Upper lobe of right lung (tissue), 1 donor: Measurements from ENCODE around the gene SLC25A18. TPM values are rescaled to one million over a fixed set of nuclear protein-coding genes. Genes with fewer than 3 reads are reported as not detected.
A peak's percentile ranks its signal among the peaks of the same experiment; 100 is the strongest.

Experiments used
- ATAC-seq: fragments of 200-7000 bp; cut with Tn5 transposase; one replicate; pipeline ENCODE4 v1.9.1; 2020; ENCODE audit warnings: mild to moderate bottlenecking, moderate library complexity
- DNase-seq: peaks from one replicate; pipeline ENCODE4 v3.0.0-alpha.2; 2020
- H3K27ac ChIP-seq: fragments of 200-600 bp; one replicate; pipeline ENCODE4 v1.8.0; 2022
- H3K27me3 ChIP-seq: fragments of 200-600 bp; one replicate; pipeline ENCODE4 v1.8.0; 2022; ENCODE audit warnings: mild to moderate bottlenecking
- H3K36me3 ChIP-seq: fragments of 200-600 bp; one replicate; pipeline ENCODE4 v1.8.0; 2022
- H3K4me1 ChIP-seq: fragments of 200-600 bp; one replicate; pipeline ENCODE4 v1.8.0; 2022
- H3K4me3 ChIP-seq: fragments of 200-600 bp; one replicate; pipeline ENCODE4 v1.8.0; 2022; ENCODE audit warnings: mild to moderate bottlenecking
- H3K9me3 ChIP-seq: fragments of 200-600 bp; one replicate; pipeline ENCODE4 v1.8.0; 2022
- intact Hi-C: fragments of 100-400 bp; cut with DNase I; formaldehyde crosslinking; loops from one replicate; pipeline ENCODE4 v1.11.0; 2022
- total RNA-seq: library from RNA; stranded (reverse); fragmentation: NEBNext Ultra II Directional; extraction: Animal tissue kit (Norgen Biotek cat#: 25700); gene quantifications from one replicate; pipeline ENCODE4 v1.2.1, GENCODE V29; 2021
- TF ChIP-seq, protein P1 (sequence below): fragments of 200-600 bp; IDR thresholded peaks from one replicate; pipeline ENCODE4 v1.8.0; 2022; ENCODE audit warnings: antibody characterized with exemption
- donor health status: DM: no; HTN: yes; CAD: no; lungs with severe emphysema.

The SLC25A18 gene
- total RNA-seq, 1 donor from 2014 or later: 1.2 TPM

DNA sequence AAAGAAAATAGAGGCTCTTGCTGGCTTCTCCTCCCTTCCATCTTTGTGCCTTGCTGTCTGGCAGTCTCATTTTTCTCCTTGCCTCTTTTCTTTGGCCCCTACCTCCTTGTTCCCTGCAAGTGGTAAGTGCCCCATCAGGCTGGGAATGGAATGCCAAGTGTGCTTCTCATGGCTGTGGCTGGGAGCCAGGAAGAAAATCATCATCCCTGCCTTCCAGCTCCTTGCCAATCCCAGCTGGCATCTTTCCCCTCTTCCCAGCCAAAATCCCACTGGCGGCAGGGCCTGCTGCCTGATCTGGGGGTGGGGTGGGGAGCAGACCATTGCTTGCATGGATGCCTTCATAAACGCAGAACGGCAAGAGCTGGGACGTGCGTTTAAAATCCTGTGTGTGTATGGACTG, 27.0 kb upstream of the SLC25A18 start:
- peak; percentile 49 for ATAC-seq
- peaks cover 4% of the 10 kb centered on the region for H3K4me1 ChIP-seq
- TF ChIP-seq, protein P1, sequence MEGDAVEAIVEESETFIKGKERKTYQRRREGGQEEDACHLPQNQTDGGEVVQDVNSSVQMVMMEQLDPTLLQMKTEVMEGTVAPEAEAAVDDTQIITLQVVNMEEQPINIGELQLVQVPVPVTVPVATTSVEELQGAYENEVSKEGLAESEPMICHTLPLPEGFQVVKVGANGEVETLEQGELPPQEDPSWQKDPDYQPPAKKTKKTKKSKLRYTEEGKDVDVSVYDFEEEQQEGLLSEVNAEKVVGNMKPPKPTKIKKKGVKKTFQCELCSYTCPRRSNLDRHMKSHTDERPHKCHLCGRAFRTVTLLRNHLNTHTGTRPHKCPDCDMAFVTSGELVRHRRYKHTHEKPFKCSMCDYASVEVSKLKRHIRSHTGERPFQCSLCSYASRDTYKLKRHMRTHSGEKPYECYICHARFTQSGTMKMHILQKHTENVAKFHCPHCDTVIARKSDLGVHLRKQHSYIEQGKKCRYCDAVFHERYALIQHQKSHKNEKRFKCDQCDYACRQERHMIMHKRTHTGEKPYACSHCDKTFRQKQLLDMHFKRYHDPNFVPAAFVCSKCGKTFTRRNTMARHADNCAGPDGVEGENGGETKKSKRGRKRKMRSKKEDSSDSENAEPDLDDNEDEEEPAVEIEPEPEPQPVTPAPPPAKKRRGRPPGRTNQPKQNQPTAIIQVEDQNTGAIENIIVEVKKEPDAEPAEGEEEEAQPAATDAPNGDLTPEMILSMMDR: no peak
- H3K36me3 ChIP-seq: peaks cover 6% of the 10 kb centered on the region
- intact Hi-C loops: no loop called here
- H3K9me3 ChIP-seq: no peaks in the 10 kb centered on the region
- H3K4me3 ChIP-seq: no peak overlapping the region
- no peak for DNase-seq
- H3K27ac ChIP-seq: no peak overlapping the region
- H3K27me3 ChIP-seq: no peaks in the 10 kb centered on the region

DNA sequence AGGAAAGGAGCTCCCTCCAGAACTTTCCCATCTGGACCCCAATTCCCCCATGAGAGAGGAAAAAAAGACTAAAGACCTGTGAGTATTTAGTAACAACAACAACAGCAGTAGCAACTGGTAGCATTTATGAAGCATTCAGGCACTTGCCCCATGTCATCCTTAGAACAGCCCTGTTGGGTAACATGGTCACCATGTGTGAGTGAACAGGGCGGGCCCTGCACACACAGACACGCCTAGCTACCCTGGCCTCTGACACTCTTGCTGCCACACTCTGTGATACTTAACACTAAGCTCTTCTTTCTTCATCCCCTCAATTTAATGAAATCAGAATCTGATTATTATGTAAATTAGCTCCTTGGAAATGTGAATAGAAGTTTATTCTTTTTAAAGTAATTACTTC, 26.1 kb upstream of the SLC25A18 start:
- peaks cover 4% of the 10 kb centered on the region for H3K4me1 ChIP-seq
- ATAC-seq: peak; percentile 54
- intact Hi-C loops: no loop called here

DNA sequence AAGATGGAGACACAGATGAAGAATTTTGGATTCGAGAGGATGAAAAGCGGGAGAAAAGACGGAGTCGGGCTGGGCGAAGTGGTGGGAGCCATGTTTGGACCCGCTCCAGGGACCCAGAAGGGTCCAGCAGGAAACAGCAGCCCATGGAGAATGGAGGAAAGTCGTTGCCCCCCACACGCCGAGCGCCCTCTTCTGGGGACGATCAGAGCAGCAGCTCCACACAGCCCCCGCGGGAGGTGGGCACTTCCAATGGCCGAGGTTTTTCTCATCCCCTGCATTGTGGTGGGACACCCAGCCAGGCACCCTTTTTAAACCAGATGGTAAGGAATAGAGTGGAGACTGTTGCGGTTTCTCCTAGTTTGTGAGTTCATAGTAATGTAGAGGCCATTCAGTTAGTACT, 22.8 kb upstream of the SLC25A18 start:
- DNase-seq (no peak), ATAC-seq (no peak)
- TF ChIP-seq, protein P1: peak; percentile 9
- H3K4me3 ChIP-seq: no peak overlapping the region
- intact Hi-C loops: no loop called here
- H3K36me3 ChIP-seq: peaks cover 23% of the 10 kb centered on the region
- no peaks in the 10 kb centered on the region for H3K27me3 ChIP-seq
- no peaks in the 10 kb centered on the region for H3K9me3 ChIP-seq
- H3K27ac ChIP-seq: no peak overlapping the region
- peaks cover 4% of the 10 kb centered on the region for H3K4me1 ChIP-seq

More for the DNA sequence above, 26.1 kb upstream of the SLC25A18 start:
- no peak overlapping the region for H3K27ac ChIP-seq
- no peaks in the 10 kb centered on the region for H3K27me3 ChIP-seq
- H3K36me3 ChIP-seq: peaks cover 9% of the 10 kb centered on the region
- no peak for DNase-seq
- TF ChIP-seq, protein P1: no peak
- H3K9me3 ChIP-seq: no peaks in the 10 kb centered on the region
- no peak overlapping the region for H3K4me3 ChIP-seq

DNA sequence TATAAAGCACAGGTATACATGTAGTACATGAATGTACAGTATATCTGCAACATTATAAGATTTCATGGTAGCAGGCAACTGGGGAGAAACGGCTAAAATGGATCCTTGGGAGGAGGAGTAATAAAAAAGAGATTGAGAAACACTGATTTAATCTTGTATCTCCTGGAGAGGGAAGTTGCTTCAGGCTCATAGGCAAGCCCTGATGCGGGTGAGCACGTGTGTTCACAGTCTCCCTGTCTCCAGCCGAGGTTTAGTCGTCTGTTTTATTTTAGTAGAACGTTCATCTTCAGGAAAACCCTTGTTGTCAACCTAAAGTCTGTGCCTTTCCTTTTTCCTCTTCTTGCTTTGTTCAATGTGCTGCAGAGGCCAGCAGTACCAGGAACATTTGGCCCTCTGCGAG, 21.8 kb upstream of the SLC25A18 start:
- Histone ChIP-seq H3K9me3 (no peaks in the 10 kb centered on the region), H3K27ac (no peak overlapping the region), H3K4me3 (no peak overlapping the region), H3K4me1 (no peaks in the 10 kb centered on the region), H3K36me3 (peaks cover 23% of the 10 kb centered on the region), H3K27me3 (no peaks in the 10 kb centered on the region)
- intact Hi-C loops: no loop called here
- DNase-seq: no peak
- TF ChIP-seq, protein P1: no peak
- ATAC-seq: no peak

DNA sequence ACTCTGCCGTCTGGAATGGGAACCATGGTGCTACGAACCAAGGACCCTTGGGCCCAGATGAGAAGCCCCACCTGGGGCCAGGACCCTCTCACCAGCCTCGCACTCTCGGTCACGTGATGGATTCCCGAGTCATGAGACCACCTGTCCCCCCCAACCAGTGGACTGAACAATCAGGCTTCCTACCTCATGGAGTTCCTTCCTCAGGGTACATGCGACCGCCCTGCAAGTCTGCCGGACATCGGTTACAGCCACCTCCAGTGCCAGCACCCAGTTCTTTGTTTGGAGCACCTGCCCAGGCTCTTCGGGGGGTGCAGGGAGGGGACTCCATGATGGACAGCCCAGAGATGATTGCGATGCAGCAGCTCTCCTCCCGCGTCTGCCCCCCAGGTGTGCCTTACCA, 20.8 kb upstream of the SLC25A18 start:
- Histone ChIP-seq H3K27me3 (no peaks in the 10 kb centered on the region), H3K4me1 (no peaks in the 10 kb centered on the region), H3K4me3 (no peak overlapping the region), H3K27ac (no peak overlapping the region), H3K36me3 (peaks cover 23% of the 10 kb centered on the region), H3K9me3 (no peaks in the 10 kb centered on the region)
- DNase-seq (no peak), ATAC-seq (no peak)
- intact Hi-C loops: no loop called here
- TF ChIP-seq, protein P1: no peak
